GM18499 (cell line): ENCODE data around the gene APOBEC3G.

Experiments used
- ATAC-seq: cut with Tn5 transposase; IDR thresholded peaks from one replicate; pipeline ENCODE4 v1.9.1; 2021; ENCODE audit warnings: moderate number of reproducible peaks; ENCODE audit not compliant: insufficient read depth, unreplicated experiment

The APOBEC3G gene

DNA sequence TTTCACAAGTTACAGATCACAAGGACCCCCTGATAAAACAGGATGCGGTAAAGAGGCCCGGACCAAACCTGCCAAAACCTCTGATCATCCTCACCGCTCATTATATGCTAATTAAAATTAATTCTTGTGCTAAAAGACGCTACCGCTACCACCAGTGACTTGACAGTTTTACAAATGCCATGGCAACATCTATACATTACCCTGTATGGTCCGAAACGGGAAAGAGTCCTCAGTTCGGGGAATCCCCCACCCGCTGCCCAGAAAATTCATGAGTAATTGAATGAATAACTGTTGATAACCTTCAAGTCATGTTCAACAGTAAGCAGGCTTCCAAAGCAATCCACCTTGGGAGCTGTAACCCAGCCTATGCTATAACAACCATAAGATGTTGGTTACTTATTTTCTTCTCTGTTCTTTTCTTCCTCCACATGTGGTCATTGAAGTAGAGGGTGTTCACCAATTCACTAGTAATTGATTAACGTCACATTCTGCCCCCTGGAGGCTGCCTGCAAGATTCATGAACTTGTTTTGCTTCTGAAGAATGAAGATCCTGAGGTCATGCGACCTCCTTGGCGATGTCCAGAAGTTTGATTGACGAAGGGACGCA is 40.6 kb downstream of the APOBEC3G start:
- ATAC-seq: no peak

DNA sequence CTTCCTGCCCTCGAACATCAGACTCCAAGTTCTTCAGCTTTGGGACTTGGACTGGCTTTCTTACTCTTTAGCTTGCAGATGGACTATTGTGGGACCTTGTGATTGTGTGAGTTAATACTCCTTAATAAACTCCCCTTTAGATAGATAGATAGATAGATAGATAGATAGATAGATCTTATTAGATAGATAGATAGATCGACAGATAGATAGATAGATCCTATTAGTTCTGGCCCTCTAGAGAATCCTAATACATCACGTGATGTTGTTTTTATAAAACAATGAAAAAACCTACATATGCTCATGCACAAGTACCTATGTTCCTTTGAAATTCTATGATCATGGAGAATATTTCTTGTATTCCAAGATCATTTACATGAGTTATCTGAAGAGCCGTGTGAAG is 43.9 kb downstream of the APOBEC3G start:
- ATAC-seq: no peak

DNA sequence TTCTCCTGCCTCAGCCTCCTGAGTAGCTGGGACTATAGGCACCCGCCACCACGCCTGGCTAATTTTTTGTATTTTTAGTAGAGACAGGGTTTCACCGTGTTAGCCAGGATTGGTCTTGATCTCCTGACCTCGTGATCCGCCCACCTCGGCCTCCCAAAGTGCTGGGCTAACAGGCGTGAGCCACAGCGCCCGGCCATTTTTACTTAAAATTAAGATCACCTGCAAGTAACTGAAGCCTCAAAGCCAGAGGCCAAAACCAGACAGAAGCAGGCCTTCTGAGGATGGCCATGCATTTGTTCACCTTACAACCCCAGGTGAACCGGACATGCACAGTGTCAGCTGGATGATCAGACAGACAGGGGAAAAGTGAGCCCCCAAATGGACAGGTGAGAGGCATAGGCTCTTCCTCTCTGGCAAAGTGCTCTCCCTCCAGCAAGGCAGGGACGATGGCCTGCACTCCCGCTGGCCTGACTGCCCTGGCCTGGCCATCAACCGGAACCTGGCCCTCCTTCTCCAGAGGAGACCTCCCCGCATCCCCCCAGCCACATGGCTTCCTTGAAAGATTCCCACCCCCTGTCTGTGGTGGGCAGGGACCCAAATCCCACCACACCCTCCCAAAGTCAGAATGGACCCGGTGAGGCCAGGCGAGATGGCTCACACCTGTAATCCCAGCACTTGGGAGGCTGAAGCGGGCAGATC is 45.8 kb downstream of the APOBEC3G start:
- no peak for ATAC-seq

DNA sequence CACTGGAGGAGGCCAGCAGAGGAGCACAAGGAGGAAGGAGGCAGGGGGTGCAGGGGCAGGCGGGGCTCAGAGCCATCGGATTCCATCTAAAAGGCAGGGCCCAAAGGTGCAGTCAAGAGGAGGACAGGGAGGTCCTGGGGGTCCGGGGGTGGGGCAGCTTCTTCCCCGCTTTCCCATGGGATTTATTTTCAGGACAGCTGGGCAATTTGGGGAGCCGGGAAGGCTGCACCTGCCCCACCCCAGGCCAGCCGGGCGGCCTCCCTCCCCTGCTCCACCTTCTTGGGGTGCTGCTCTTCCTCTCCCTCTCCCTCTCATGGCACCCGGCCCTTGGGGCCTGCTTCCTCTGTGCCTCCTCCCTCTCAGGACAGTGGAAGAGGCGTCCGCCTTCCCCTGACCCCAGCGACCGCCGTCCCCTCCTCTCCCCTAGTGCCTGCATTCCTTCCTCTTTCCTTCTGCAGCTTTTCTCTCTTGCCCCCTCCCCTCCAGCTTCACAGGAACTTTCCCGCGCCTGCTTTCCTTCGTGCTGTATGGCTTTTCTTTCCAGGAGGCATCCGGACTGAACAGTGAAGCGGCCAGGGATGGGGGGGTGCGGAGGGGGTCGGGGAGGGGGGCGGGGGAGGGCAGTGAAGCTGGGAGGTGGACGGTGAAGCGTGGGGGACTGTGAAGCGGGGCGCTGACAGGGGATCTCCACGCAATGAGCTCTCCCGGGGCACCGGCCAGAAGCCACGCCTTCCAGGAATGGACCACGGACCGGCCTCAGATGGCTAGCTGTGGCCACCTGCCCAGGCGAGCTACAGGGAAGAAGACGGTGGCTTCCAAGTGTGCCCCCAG is 46.9 kb downstream of the APOBEC3G start:
- ATAC-seq: no peak

DNA sequence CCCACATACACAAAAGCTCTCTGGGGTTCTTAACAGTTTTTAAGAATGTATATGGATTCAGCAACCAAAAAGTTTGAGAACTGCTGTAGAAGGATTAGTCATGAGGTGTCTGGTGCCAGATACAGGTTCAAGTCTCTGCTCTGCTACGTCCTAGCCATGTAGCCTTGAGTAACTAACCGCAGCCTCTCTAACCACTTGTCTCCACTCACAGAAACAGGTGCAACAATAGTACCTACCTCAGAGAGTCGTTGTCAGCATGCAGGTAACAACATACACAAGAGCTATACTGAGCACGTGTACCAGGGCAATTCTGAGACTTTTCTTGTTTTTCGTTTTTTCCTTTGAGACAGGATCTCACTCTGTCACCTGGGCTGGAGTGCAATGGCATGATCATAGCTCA is 48.5 kb downstream of the APOBEC3G start:
- ATAC-seq: no peak

DNA sequence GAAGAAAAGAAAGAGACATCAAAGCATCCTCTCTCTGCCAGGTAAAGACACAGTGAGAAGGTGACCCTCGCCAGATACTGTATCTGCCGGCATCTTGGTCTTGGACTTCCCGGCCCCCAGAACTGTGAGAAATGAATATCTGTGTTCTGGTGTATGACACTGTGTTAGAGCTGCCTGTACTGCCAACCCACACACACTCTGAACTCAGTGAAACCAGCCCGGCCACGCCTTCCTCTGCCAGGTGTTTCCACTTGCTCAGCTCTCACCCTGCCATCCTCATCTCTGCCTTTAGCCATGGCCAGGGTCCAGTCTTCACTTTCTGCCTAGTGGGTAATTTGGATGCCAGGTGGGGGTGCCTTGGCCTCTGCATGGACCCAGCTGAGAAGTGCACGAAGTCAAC is 51.4 kb downstream of the APOBEC3G start:
- no peak for ATAC-seq

DNA sequence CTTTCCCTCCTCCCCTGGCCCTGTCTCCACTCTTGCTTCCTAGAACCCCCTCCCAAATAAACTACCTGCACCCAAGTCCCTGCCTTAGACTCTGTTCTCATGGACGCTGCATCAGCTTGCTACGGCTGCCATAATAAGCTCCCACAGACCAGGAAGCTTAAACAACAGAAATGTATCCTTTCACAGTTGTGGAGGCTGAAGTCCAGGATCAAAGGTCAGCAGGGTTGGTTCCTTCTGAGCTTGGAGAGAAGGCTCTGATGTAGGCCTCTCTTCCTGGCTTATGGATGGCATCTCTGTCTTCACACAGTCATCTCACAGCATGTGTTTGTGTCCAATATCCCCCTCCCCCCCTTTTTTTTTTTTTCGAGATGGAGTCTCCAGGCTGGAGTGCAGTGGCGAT is 52.0 kb downstream of the APOBEC3G start:
- no peak for ATAC-seq

DNA sequence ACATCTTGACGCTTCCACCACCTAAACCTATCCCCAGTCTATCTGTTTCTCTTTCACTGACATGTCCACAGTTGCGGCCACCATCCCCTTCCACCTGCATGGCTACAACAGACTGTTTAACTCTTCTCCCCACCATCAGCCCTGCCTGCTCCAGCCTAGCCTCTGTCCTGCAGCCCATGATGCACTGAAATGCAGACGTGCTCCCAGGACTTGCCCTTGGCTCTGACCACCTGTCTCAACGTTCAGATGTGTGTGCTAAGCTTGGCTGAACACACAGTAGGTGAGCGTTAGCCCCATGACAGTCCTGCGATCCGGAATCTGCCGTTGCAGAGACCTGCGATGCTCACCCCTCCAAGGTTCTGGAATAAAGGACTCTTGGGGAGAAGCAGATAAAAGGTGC is 52.7 kb downstream of the APOBEC3G start:
- ATAC-seq: no peak

DNA sequence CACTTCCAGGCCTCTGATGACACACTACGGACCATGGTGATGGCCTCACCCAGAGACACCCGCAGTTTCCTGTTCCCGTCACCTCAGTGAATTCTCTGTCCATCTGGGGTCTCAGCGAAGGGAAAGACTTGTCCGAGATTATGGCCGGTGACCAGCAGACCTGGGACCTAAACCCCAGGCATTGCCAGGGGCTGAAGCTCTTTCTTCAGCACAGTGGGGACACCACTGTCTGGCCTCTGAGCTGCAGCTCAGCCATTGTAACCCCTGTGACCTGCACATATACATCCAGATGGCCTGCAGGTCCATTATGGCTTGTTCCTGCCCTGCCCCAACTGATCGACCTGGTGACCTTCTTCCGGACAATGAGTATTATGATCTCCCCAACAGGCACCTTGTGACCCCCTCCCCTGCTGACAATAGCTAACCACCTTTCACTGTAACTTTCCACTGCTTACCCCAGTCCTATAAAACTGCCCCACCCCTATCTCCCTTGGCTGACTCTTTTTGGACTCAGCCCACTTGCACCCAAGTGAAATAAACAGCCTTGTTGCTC is 53.2 kb downstream of the APOBEC3G start:
- no peak for ATAC-seq

DNA sequence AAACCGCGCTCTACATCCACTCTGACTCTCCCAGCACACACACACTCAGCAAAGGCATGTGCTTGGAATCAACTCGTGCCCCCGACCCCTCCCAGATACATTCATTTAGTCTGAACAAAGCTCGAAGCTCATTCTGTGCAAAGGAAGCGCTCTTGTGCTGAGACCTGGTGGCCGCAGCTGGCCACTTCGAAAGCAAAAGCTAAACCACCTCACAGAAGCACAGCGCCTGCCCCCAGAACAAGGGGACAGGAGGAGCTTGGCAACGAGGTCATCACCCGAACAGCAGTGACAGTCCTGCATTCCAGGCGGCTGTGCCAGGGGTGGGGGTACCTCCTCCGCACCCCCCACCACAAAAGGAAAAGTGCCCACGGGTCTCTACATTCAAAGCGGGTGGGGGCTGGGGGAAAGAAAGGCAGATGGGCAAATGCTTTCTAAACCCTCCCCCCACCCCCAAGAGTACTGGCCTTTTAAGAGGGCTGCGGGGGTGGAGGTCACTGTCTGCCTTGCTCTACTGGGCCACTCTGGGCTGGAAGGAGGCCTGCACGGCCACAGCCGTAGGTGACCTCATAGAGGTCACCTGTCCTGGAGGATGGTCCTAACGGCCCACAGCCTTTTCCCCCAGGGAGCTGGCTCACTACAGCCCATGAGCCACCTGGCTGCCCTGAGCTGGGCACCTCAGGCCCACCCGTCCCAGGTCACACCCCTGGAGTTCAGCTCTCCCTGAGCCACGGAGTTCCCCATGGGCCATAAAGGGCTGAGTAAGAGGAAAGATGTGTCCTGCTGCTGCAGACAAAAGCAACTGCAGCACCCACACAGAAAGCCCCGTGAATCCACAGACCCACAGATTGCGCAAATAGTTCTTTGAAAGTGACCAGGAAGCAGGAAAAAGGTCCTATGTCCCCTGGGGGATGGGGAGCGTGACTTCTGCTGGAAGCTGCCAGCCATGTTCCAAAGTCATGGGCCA is 54.1 kb downstream of the APOBEC3G start:
- no peak for ATAC-seq

DNA sequence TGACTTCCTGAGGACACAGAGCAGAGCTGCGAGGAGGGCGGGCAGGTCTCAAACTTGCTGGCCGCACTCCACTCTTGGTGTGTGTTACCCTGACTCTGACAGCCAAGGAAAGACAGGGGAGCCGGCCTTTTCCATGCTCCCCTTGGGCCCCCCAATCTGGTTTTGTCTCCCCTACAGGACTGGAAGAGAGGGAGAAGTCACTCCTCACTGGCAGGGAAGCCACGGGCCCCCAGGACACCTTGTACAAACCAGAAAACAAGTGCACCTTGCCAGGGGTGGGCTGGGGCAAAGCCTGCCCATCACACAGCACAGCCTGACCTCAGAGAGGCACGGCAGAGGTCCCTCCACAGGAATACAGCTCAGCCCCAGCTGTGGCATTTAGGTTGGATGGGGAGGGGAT is 55.2 kb downstream of the APOBEC3G start:
- ATAC-seq: no peak

DNA sequence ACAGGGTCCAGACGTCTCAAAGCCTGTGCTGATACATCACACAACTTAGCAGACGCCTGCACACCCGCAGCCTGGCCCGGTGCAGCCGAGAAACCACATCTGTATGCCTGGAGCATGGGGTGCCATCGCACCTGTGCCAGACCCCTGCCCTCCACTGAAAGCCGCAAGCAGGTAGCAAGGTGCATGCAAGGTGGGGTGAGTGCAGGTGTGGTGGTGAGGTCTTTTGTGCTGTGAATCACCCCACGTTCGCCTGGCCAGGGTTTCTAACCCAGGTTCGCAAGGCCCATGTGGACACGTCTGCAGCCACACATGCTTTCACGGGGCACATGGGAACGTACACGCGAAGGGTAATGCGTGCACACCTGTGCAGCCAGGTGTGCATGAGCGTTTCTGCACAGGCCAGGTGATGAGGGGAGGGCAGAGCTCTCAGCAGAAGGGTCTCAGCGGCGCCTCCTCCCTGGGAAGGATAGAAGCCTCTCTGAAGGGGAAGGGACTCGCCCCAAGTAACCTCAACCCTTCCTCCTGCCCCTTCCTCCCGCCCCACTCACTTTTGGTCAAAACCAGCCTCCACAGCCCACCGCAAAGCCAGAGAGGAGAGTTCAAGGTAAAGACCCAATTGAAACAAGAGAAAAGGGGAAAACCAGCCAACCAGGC is 55.9 kb downstream of the APOBEC3G start:
- ATAC-seq: no peak

DNA sequence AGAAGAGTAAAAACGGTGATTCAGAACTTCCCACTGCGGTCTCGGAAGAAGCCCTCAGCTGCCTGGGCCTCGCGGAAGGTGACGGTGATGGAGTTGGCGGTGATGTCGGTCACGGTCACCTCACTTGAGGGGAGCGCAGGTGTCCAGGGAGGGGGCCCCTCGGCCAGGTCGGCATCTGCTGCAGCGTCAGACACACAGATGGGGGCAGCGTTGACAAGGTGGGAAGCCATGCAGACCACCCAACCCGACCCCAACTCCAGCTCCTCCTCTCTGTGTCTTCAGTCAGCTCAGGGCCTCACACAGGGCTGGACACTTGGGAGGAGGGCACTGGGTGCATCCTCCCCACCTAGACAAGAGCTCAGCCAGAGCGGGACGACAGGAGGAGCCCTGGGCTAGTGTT is 56.8 kb downstream of the APOBEC3G start:
- ATAC-seq: no peak

DNA sequence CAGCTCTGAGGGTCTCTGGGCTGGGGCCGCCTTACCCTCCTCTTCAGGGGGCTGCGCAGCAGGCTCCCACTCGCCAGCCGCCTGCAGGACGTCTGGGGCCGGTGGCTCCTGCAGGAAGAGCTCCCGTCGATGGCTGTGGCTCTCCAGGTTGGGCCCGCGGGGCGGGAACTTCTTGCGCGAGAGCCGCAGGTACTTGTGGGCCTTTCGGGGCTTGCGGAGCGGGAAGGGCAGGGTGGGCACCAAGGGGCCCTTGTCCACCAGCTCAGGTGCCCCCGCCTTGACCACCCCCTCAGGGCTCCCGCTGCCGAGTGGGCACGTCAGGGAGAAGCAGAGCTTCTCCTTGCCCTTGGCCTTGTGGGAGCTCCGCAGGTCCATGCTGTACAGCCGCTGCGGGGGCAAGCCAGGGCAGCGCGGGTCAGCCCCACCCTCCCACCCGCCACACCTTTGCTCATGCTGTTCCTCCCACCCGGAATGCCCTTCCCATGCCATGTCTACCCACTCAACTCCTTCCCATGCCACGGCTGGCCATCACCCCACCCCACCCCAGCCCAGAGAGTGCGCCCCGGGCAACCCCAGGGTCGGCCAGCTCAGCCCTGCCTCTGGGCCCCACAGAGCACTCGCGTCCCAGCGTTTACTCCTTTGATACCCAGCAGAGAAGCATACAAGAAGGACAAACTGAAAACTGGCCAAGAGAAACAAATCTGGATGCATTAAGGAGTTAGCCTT is 57.5 kb downstream of the APOBEC3G start:
- no peak for ATAC-seq

DNA sequence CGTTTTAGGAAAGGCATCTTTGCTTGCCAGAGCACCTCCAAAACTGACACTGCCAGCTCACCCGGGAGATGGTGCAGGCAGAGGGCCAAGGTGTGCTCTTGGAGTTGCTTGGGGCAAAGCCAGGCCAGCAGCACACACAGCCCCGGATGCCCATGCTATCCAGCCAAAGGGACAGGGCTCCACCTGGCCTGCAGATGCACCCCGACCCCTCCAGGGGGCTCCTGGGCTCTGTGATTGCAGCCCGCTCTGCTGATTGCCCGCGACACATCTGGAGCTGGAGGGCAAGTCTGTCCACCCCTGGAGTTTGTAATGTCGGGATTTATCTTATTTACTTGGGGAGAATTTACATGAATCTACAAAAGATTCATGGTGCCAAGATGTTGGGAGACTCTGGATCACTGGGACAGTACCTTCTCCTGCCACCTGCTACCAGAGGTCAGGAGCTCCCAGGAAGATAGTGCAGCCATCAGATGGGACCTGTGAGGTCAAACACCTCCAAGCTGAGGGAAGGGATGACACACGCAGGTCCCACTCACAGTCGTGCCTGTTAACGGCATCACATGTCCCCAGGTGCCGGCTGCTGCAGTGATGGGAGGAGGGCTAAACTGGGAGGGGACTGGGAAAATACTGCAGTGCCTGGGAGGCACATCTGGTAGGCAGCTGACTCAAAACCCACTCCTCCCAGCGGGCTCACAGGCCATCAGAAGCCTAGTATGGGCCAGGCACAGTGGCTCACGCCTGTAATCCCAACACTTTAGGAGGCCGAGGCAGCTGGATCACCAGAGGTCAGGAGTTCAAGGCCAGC is 58.2 kb downstream of the APOBEC3G start:
- no peak for ATAC-seq

DNA sequence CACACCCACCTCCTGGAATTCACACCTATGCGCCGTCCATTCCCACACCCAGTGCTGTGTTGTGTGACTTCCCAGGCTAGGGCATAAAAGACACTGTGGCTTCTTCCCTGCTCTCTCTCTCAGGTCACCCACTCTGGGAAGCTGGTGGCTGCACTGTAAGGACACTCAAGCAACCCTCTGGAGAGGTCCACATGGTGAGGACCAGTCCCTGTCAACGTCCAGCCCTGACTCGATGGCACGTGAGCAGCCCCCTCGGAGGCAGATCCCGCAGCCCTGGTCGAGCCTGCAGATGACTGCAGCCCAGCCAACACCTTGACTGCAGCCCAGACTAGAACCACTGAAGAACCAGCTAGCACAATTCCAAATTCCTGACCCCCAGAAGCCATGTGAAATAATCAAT is 59.2 kb downstream of the APOBEC3G start:
- no peak for ATAC-seq
